ENCODE measurements around the gene MLX.

DNA sequence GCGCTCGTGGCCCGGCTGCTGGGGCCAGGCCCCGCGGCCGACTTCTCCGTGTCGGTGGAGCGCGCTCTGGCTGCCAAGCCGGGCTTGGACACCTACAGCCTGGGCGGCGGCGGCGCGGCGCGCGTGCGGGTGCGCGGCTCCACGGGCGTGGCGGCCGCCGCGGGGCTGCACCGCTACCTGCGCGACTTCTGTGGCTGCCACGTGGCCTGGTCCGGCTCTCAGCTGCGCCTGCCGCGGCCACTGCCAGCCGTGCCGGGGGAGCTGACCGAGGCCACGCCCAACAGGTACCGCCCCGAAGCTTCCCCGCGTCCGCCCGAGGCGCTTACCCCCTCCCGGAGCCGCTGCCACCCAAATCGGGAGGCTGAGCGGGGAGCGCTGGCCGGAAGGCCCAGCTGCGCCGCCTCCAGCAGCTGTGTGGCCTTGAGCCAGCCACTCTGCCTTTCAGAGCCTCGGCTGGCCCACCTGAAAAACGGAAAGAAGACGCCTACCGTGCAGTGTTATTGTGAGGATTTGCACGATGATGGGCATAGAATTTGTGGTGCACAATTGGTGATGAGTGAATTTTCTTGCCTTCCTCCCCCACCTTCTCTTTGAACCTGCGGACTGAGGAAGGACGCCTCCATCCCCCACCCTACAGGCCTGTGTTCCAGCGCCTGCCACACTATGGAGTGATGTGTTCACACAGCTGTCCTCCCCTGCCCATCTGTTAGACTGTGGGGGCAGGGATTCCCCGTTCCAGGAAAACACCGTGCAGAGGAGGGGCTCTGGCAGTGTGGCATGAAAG, 30.3 kb upstream of the MLX start:
- TF ChIP-seq, protein P1, sequence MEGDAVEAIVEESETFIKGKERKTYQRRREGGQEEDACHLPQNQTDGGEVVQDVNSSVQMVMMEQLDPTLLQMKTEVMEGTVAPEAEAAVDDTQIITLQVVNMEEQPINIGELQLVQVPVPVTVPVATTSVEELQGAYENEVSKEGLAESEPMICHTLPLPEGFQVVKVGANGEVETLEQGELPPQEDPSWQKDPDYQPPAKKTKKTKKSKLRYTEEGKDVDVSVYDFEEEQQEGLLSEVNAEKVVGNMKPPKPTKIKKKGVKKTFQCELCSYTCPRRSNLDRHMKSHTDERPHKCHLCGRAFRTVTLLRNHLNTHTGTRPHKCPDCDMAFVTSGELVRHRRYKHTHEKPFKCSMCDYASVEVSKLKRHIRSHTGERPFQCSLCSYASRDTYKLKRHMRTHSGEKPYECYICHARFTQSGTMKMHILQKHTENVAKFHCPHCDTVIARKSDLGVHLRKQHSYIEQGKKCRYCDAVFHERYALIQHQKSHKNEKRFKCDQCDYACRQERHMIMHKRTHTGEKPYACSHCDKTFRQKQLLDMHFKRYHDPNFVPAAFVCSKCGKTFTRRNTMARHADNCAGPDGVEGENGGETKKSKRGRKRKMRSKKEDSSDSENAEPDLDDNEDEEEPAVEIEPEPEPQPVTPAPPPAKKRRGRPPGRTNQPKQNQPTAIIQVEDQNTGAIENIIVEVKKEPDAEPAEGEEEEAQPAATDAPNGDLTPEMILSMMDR (IDR thresholded peaks at IDR 0.05; ENCODE audit: low read length) = no peak
- no peak for TF ChIP-seq EZH2 (optimal IDR thresholded peaks at IDR 0.05; ENCODE audit: low read depth, low read length)
- TF ChIP-seq EZH2phosphoT487 (IDR thresholded peaks at IDR 0.05; ENCODE audit: low read length) = no peak
